SHP77 (cell line): ENCODE data around the gene ETV6.

Experiments
- DNase-seq, 2 experiments: peaks; one replicate each; lab custom pipeline; 2025; lab: John Stamatoyannopoulos, UW

The ETV6 gene

GRCh38 chr12:11718105-11718504 lies 68.6 kb downstream of the ETV6 start:
- DNase-seq: no peak

DNA sequence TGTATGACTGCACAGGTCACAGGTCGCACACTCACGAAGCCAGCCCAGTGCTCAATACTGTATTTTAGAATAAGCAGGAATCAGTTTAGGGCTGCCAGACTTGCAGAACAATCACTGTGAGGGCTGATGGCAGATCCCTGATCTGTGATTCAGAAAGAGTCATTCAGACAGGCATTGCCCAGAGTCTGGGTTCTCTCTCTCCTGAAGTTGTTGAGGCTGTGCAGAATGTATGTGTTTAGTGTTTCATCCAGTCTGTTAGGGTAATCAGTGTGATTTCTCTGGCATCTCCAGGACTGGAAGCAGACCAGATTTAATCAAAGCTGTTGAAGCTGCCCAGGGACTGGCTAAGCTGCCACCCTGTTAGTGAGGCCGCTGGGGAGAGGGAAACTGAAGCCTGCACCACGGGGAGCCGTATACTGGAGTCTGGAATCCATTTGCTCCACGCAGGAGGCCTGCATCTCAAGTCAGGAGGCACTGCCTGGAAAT lies 69.3 kb downstream of the ETV6 start:
- no peak for DNase-seq

- no peak for DNase-seq
Measured at GRCh38 chr12:11719678-11720099, 70.2 kb downstream of the ETV6 start.

GRCh38 chr12:11722071-11722470 lies 72.6 kb downstream of the ETV6 start:
- DNase-seq: no peak

- DNase-seq: no peak
Measured at GRCh38 chr12:11722578-11723138, 73.2 kb downstream of the ETV6 start.

- DNase-seq: no peak
Measured at GRCh38 chr12:11723993-11724392, 74.5 kb downstream of the ETV6 start.

DNA sequence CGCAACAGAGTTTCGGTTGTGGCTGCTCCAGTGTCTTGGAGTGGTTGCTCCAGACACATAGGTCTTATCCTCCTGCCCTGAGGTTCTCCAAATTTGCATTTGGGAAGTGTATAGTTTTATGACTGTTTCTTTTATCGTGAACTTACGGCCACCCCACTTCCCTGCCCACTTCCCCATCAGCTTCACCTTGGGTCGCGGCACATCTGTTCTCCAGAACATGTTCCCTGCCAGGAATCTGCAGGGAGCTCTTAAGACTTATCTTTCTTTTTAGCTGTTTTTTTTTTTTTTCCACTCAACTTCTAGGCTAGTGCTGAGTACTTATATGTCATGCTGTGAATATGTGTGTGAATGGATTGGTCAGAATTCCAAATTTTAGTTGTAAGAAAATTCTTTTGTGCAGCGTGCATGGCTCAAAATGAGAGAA lies 75.4 kb downstream of the ETV6 start:
- no peak for DNase-seq

DNA sequence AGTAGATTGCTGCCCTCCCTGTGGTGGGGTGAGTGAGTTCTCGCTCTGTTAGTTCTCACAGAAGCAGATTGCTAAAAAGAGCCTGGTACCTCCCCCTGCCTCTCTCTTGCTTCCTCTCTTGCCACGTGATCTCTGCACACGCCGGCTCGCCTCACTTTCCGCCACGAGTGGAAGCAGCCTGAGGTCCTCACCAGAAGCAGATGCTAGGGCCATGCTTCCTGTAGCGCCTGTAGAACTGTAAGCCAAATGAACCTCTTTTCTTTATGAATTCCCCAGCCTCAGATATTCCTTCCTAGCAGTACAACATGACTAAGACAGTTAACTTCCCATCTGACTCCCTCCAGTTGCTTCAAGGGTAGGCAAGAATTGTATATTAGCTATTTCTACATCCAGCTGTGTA lies 76.2 kb downstream of the ETV6 start:
- DNase-seq: no peak

DNA sequence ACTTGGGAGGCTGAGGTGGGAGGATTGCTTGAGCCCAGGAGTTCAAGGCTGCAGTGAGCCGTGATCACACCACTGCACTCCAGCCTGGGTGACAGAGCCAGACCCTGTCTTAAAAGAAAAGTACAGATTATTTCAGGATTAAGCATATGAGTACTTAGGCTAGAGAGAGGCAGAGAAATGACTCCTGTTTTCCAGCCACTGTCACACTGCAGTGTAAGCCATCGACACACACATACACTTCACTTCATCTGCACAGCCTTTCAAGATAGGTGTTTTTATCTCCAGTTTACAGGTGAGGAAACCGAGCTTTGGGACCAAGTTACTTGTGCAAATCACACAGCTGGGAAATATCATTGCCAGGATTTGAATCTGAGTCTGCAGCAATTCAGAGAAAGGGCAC lies 77.2 kb downstream of the ETV6 start:
- no peak for DNase-seq

GRCh38 chr12:11727133-11727664 lies 77.7 kb downstream of the ETV6 start:
- DNase-seq: no peak

- no peak for DNase-seq
Measured at GRCh38 chr12:11728154-11728755, 78.8 kb downstream of the ETV6 start.

- DNase-seq: no peak
Measured at GRCh38 chr12:11729008-11729407, 79.5 kb downstream of the ETV6 start.

DNA sequence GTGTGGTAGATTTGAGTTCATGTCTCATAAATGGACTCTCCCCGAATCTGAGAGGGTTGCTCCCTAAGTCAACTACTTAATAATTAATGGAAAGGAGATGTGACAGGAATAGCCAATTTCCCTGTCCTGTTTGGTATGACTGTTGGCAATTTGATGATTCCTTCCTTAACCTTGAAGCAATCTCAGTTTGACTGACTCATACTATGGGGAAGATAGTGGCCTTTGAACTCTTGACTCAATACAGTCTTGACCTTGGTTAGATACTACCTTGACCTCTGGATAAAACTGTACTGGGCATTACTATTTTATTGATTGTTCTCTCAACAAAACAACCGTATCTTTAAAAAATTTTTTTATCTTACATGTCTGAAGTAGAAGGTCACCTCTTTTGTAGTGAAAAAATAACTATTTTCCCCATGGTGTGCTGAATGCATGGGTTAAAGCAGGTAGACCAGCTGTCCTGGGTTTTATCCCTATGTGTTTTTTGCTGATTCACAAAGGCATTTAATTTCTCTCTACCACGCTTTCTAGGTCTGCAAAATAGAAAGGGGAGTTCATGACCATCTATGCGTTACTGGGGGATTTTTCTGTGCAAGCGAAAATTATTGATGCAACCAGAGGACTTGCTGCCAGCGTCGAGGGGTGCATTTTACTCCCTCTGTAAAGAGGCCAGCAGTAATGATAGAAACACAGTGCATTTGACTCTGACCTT lies 80.1 kb downstream of the ETV6 start:
- no peak for DNase-seq

- no peak for DNase-seq
Measured at GRCh38 chr12:11730299-11731041, 81.0 kb downstream of the ETV6 start.

DNA sequence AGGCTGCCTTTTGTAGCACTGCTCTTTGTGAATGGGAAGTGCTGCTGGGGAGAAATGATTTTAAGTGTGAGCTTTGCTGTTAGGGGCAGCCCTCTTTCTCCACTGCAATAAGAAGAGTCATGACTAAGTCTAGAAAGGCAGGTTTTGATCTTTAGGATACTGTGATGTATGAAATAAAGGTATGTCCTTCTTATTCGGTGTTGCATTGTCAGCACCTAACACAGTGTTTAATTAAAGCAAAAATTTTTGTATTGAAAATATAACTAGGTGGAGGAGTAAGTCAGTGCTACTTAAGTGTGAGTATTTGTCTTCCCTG lies 81.5 kb downstream of the ETV6 start:
- no peak for DNase-seq

DNA sequence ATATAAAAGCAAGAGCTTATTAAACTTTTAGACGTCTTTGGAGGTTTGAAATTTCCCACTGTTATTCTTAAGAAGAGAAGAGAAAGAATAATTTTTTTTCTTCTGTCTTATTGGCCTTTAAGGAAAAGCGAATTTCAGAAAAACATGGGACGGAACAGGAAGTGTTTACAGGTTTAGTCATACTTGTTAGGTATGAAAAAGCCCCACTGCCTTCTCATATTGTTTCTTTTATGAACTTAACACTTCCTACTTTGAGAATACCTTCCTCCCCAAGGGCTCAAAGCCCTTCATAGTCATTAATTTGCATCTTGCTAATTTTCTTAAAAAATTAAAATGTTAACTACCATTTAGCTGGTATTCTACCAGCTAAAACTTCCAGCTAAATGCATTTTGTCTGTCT lies 82.0 kb downstream of the ETV6 start:
- DNase-seq: no peak

DNA sequence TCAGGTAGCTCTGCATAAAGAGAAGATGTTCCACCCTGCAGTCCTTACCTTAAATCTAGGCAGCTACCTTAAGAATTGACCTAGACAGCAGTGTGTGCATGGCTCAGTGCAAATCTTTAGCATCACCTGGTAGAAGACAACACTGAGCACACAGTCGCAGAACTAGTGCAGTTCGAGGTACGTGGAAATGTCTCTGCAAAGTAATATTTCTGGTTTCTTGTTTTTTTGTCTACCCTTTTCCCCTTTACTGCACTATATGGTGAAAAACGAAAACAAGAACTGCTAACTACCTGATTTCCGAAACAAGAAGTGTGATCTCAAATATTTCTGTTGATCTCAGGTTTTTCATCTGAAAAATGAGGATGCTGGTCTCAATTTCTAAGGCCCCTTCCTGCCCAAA lies 82.5 kb downstream of the ETV6 start:
- no peak for DNase-seq

DNA sequence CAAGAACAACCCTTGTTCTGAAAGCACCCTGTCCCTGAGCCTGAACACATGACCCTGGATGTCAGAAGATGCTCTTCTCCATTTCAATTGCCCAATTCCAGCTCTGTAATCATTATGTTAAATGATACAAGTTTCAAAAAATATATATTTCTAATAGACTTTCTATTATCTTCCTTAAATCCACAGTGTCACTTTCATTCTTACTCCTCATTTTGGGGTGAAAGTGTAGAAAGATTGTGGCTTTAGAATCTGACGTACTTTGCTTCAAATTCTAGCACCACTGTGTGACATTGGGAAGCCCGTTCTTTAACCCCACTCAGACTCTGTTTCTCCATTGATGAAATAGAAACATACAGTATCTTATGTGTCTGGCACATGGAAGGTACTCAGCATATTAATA lies 83.2 kb downstream of the ETV6 start:
- no peak for DNase-seq

DNA sequence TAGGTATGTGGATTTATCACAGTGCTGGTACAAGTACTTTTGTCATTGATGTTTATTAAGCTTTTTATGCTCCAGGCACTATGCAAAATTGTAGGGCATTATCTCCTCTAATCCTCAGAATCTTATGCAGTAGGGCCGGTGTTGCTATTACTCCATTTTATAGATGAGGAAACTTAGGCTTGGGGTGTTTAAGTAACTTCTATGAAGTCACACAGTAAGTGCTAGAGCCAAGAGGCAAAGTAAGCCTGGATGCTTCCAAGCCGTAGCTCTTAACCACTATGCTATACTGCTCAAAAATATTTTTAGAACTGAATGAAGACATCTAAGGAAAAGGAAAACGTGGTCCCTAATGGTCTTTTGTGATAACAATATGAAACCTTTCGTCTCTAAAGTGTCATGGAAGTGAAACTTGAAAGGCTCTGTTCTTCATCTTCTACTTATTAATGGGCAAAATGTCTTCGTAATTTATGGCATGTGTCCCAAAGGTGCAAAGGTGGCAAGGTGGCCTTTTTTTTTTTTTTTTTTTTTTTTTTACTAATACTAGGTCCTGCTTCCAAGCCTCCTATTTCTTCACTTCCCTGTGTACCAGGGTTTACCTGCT lies 85.2 kb downstream of the ETV6 start:
- no peak for DNase-seq

GRCh38 chr12:11738450-11738849 lies 89.0 kb downstream of the ETV6 start:
- DNase-seq: no peak

- DNase-seq: no peak
Measured at GRCh38 chr12:11739980-11740577, 90.6 kb downstream of the ETV6 start.
